Peyer's patch (tissue), 4 donors: ENCODE data around the gene NEURL3.

Source experiments
- POLR2A ChIP-seq, 2 donors: fragments of 450-650 bp; IDR thresholded peaks; one replicate each; pipeline ENCODE4 v1.5.1; 2017; ENCODE audit warnings: antibody characterized with exemption in 2 of 2, mild to moderate bottlenecking in 2 of 2, moderate library complexity in 2 of 2
- TF ChIP-seq, protein P1 (sequence below), 6 experiments: fragments of 450-650 bp in 4 of 6; fragments of 200-600 bp in 2 of 6; sonication (generic) in 1 of 6; IDR thresholded peaks; one replicate each; pipeline ENCODE4 v1.5.1; 2017 to 2019; ENCODE audit warnings: antibody characterized with exemption in 6 of 6, mild to moderate bottlenecking in 3 of 6, moderate library complexity in 1 of 6

DNA sequence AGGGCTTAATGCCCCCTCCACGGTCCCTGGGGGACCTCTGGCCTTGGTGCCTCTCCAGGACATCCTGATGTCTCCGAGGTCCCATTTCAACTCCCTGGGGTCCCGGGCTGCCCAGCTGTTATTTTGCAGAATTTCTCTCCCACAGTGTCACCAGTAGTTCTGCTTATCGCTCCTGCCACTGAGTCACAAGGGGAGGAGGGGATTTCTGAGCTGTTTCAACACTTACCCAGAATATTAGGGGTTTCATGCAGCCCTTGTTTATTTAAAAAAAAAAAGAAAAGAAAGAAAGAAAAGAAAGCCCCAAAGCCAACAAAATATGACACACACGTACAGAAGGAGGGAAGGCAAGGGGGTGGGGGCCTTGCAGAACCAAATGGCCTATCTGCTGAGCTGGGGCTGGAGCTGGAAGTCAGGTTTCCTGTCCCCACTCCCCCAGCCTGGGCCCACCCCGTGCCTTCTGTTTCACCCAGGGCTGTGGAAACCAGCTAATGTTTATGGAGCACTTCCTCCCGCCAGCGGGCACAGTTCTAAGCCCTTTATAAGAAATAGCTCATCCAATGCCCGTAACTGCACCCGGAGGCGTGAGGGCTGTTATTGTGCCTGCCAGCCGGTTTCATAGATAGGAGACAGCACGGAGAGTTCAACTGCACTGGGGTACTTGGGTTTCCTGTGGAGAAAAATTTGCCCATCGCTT, 23.0 kb upstream of the NEURL3 start:
- TF ChIP-seq, protein P1, sequence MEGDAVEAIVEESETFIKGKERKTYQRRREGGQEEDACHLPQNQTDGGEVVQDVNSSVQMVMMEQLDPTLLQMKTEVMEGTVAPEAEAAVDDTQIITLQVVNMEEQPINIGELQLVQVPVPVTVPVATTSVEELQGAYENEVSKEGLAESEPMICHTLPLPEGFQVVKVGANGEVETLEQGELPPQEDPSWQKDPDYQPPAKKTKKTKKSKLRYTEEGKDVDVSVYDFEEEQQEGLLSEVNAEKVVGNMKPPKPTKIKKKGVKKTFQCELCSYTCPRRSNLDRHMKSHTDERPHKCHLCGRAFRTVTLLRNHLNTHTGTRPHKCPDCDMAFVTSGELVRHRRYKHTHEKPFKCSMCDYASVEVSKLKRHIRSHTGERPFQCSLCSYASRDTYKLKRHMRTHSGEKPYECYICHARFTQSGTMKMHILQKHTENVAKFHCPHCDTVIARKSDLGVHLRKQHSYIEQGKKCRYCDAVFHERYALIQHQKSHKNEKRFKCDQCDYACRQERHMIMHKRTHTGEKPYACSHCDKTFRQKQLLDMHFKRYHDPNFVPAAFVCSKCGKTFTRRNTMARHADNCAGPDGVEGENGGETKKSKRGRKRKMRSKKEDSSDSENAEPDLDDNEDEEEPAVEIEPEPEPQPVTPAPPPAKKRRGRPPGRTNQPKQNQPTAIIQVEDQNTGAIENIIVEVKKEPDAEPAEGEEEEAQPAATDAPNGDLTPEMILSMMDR (IDR thresholded peaks at IDR 0.05) = no peak
- no peak for TF ChIP-seq POLR2A (IDR thresholded peaks at IDR 0.05)
